ENCODE results near the gene GRAMD2B. TPM values are rescaled to one million over a fixed set of nuclear protein-coding genes. Genes with fewer than 3 reads are reported as not detected.

GRAMD2B gene
- total RNA-seq, 1 experiment from 2014 or later, result 6.7 TPM

DNA sequence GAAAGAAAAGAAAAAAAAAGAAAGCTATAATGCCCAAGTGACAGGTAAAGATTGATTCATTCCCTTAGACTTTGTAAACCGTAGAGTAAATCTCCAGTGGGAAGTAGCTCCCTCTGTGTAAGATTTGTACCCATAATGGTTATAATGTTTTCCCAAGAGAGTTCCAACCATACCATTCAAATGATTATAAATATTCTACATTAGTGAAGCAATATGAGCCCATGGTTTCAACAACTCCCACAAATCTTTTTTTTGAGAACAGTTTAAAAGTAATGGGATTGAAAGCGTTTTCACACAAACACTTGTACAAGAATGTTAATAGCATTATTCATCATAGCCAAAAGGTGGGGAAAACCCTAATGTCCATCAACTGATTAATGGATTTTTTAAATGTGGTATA lies 58.0 kb downstream of the GRAMD2B start:
- Mint-ChIP-seq H3K27me3 (ENCODE audit: low read depth) (no peaks in the 10 kb centered on the region), H3K27ac (no peak overlapping the region), H3K4me3 (no peak overlapping the region), H3K4me1 (no peaks in the 10 kb centered on the region), H3K36me3 (ENCODE audit: insufficient read depth in 1 of 3, low read depth in 3 of 3) (peaks cover 2 to 52% (median 32%) of the 10 kb centered on the region in 3 experiments; a peak in 6 of 7 replicates), H3K9me3 (no peaks in the 10 kb centered on the region)
- Histone ChIP-seq H3K14ac (ENCODE audit: insufficient read depth, low read length) (no peak overlapping the region), H4K91ac (ENCODE audit: insufficient read length, low read depth, low read length) (no peak overlapping the region), H3K56ac (ENCODE audit: insufficient read length, low read depth, low read length) (no peak overlapping the region), H2AK5ac (ENCODE audit: insufficient read length, low read length) (no peak overlapping the region), H4K5ac (ENCODE audit: insufficient read length, low read depth, low read length) (no peak overlapping the region), H2BK20ac (ENCODE audit: low read depth, low read length, poor library complexity, severe bottlenecking) (no peak overlapping the region), H2BK15ac (ENCODE audit: low read depth, low read length) (no peak overlapping the region), H3K4me1 (ENCODE audit: insufficient read depth, low read length) (no peaks in the 10 kb centered on the region), H2BK120ac (ENCODE audit: low read depth, low read length, poor library complexity, severe bottlenecking) (no peak overlapping the region), H2BK5ac (ENCODE audit: insufficient read length, low read length) (no peak overlapping the region), H3T11ph (ENCODE audit: low read length) (no peak overlapping the region), H3K4ac (ENCODE audit: low read depth, low read length) (no peak overlapping the region), H3K27ac (ENCODE audit: insufficient read length, low read depth, low read length) (no peak overlapping the region), H3K18ac (ENCODE audit: insufficient read length, low read depth, low read length) (no peak overlapping the region), H3K27me3 (ENCODE audit: insufficient read depth, low read length) (no peaks in the 10 kb centered on the region), H2AFZ (ENCODE audit: low read length) (no peak overlapping the region), H4K8ac (replicated peaks; ENCODE audit: insufficient read length, low read depth, low read length) (no peak overlapping the region), H3K23ac (ENCODE audit: insufficient read length, low read depth, low read length) (no peak overlapping the region), H3K4me2 (ENCODE audit: insufficient read depth, insufficient read length, low read length) (no peak overlapping the region), H3K79me2 (ENCODE audit: insufficient read depth, low read length) (no peaks in the 10 kb centered on the region), H3K79me1 (ENCODE audit: insufficient read depth, low read depth, low read length, poor library complexity, severe bottlenecking) (no peaks in the 10 kb centered on the region), H3K9ac (ENCODE audit: extremely low read depth, insufficient read length, low read length) (no peak overlapping the region), H3K23me2 (ENCODE audit: insufficient read length, low read depth, low read length, poor library complexity, severe bottlenecking) (no peaks in the 10 kb centered on the region), H3K9me3 (ENCODE audit: control insufficient read depth, low read depth, low read length) (no peaks in the 10 kb centered on the region), H4K20me1 (ENCODE audit: control insufficient read depth, insufficient read depth, insufficient read length) (no peaks in the 10 kb centered on the region), H2BK12ac (ENCODE audit: insufficient read length, low read depth, low read length) (no peak overlapping the region)
- no peak for DNase-seq
- TF ChIP-seq, protein P1, sequence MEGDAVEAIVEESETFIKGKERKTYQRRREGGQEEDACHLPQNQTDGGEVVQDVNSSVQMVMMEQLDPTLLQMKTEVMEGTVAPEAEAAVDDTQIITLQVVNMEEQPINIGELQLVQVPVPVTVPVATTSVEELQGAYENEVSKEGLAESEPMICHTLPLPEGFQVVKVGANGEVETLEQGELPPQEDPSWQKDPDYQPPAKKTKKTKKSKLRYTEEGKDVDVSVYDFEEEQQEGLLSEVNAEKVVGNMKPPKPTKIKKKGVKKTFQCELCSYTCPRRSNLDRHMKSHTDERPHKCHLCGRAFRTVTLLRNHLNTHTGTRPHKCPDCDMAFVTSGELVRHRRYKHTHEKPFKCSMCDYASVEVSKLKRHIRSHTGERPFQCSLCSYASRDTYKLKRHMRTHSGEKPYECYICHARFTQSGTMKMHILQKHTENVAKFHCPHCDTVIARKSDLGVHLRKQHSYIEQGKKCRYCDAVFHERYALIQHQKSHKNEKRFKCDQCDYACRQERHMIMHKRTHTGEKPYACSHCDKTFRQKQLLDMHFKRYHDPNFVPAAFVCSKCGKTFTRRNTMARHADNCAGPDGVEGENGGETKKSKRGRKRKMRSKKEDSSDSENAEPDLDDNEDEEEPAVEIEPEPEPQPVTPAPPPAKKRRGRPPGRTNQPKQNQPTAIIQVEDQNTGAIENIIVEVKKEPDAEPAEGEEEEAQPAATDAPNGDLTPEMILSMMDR (conservative IDR thresholded peaks at IDR 0.05), result no peak
- no CpG with 5 or more reads among the region's 2 CpGs for WGBS (ENCODE audit: extremely low coverage, insufficient read length, low lambda C conversion rate)
